Hepatic stellate cell (primary cell): ENCODE measurements around the gene NADSYN1.

Source experiments
- DNase-seq: peaks from one replicate; pipeline ENCODE4 v3.0.0; 2011; ENCODE audit warnings: low spot score

NADSYN1 gene

GRCh38 chr11:71548716-71549151, 95.7 kb downstream of the NADSYN1 start:
- DNase-seq = no peak
